GM12872 (cell line): ENCODE measurements around the gene TTC21A.

Experiments used
- CTCF ChIP-seq: IDR thresholded peaks from 3 replicates; pipeline ENCODE4 v1.5.1; 2011; ENCODE audit warnings: low read depth, mild to moderate bottlenecking, low read length, moderate library complexity; ENCODE audit not compliant: insufficient read depth

Gene TTC21A

GRCh38 chr3:39186692-39187151 lies 79.2 kb downstream of the TTC21A start:
- TF ChIP-seq CTCF = no peak

GRCh38 chr3:39187372-39188155 lies 80.1 kb downstream of the TTC21A start:
- no peak for TF ChIP-seq CTCF
